Left lung (tissue), 10 donors: ENCODE results near the gene EEF1A1. TPM values are rescaled to one million over a fixed set of nuclear protein-coding genes. Genes with fewer than 3 reads are reported as not detected.

Source experiments
- ATAC-seq: fragments of 200-7000 bp; cut with Tn5 transposase; one replicate; pipeline ENCODE4 v1.9.1; 2020; ENCODE audit warnings: moderate library complexity
- DNase-seq, 4 donors: peaks; one replicate each; pipeline ENCODE4 v3.0.0-alpha.2; 2013 to 2020
- H3K27ac ChIP-seq, 2 donors: fragments of 200-600 bp; sonication (generic) in 1 of 2; one replicate each; pipeline versions ENCODE4 v1.5.0 to v1.8.0; 2020 to 2021
- H3K27me3 ChIP-seq, 2 donors: fragments of 200-600 bp; sonication (generic) in 1 of 2; one replicate each; pipeline versions ENCODE4 v1.5.0 to v1.8.0; 2020 to 2021
- H3K36me3 ChIP-seq, 2 donors: fragments of 200-600 bp; sonication (generic) in 1 of 2; one replicate each; pipeline versions ENCODE4 v1.5.0 to v1.8.0; 2020 to 2021
- H3K4me1 ChIP-seq, 2 donors: fragments of 200-600 bp; one replicate each; pipeline ENCODE4 v1.8.0; 2021
- H3K4me3 ChIP-seq, 2 donors: fragments of 200-600 bp; sonication (generic) in 1 of 2; one replicate each; pipeline versions ENCODE4 v1.5.0 to v1.8.0; 2020 to 2021; ENCODE audit warnings: mild to moderate bottlenecking in 1 of 2
- H3K9me3 ChIP-seq, 2 donors: fragments of 200-600 bp; sonication (generic) in 1 of 2; one replicate each; pipeline versions ENCODE4 v1.5.0 to v1.8.0; 2020 to 2021
- intact Hi-C, 2 donors: fragments of 100-400 bp; cut with DNase I; formaldehyde crosslinking; loops; one replicate each; pipeline versions ENCODE4 v1.11.2 to v1.14.2; 2022
- polyA plus RNA-seq, 6 donors: library from polyadenylated mRNA; unstranded; fragments of 120-200 nt; gene quantifications; one replicate each; pipeline ENCODE4 v1.2.1, GENCODE V29; 2013; ENCODE audit not compliant: insufficient read length in 6 of 6
- total RNA-seq, 2 donors: library from RNA; stranded (reverse); fragmentation: NEBNext Ultra II Directional; extraction: Animal tissue kit (Norgen Biotek cat#: 25700); gene quantifications; one replicate each; pipeline ENCODE4 v1.2.1, GENCODE V29; 2021
- TF ChIP-seq, protein P1 (sequence below), 2 donors: fragments of 200-600 bp; sonication (generic) in 1 of 2; IDR thresholded peaks; one replicate each; pipeline versions ENCODE4 v1.5.0 to v1.8.0; 2021; ENCODE audit warnings: antibody characterized with exemption in 2 of 2
- donor health status: DM: no; HTN: yes; CAD: no.
- donor health status: DM: no; HTN: no; CAD: no.

Gene EEF1A1
- total and polyA plus RNA-seq, 8 donors: 7,825 to 26,911 (median 23,814) TPM

DNA sequence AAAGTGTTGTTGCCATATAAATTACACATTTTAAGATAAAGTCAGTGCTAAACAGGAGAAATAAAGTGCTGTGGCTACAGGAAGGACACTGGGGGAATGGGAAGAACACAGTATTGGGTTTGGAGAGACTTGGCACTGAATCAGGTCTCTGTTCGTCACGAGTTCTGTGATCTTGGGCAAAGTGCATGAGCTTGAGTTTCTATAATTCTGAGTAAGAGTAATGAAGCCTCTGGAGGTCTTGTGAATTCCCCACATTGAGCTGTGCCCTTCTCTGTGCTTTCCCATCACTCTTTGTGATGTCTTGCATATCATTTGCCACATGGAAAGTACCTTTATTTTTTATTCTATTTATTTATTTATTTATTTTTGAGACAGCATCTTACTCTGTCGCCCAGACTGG lies 16.8 kb upstream of the EEF1A1 start:
- H3K4me3 ChIP-seq: no peak overlapping the region
- H3K9me3 ChIP-seq: no peaks in the 10 kb centered on the region
- no peaks in the 10 kb centered on the region for H3K36me3 ChIP-seq
- H3K4me1 ChIP-seq: peaks cover 0 to 2% of the 10 kb centered on the region in 2 donors
- ATAC-seq (no peak), DNase-seq (no peak)
- TF ChIP-seq, protein P1, sequence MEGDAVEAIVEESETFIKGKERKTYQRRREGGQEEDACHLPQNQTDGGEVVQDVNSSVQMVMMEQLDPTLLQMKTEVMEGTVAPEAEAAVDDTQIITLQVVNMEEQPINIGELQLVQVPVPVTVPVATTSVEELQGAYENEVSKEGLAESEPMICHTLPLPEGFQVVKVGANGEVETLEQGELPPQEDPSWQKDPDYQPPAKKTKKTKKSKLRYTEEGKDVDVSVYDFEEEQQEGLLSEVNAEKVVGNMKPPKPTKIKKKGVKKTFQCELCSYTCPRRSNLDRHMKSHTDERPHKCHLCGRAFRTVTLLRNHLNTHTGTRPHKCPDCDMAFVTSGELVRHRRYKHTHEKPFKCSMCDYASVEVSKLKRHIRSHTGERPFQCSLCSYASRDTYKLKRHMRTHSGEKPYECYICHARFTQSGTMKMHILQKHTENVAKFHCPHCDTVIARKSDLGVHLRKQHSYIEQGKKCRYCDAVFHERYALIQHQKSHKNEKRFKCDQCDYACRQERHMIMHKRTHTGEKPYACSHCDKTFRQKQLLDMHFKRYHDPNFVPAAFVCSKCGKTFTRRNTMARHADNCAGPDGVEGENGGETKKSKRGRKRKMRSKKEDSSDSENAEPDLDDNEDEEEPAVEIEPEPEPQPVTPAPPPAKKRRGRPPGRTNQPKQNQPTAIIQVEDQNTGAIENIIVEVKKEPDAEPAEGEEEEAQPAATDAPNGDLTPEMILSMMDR (IDR thresholded peaks at IDR 0.05): no peak
- intact Hi-C loops: no loop called here
- no peak overlapping the region for H3K27ac ChIP-seq
- H3K27me3 ChIP-seq: no peaks in the 10 kb centered on the region

GRCh38 chr6:73534628-73535027 lies 13.8 kb upstream of the EEF1A1 start:
- peaks cover 0 to 2% of the 10 kb centered on the region in 2 donors for H3K4me1 ChIP-seq
- no peak for DNase-seq
- H3K27ac ChIP-seq: no peak overlapping the region
- no peaks in the 10 kb centered on the region for H3K9me3 ChIP-seq
- TF ChIP-seq, protein P1 (IDR thresholded peaks at IDR 0.05): no peak
- no peaks in the 10 kb centered on the region for H3K27me3 ChIP-seq
- ATAC-seq: no peak
- H3K36me3 ChIP-seq: no peaks in the 10 kb centered on the region
- H3K4me3 ChIP-seq: no peak overlapping the region
- intact Hi-C loops: no loop called here

DNA sequence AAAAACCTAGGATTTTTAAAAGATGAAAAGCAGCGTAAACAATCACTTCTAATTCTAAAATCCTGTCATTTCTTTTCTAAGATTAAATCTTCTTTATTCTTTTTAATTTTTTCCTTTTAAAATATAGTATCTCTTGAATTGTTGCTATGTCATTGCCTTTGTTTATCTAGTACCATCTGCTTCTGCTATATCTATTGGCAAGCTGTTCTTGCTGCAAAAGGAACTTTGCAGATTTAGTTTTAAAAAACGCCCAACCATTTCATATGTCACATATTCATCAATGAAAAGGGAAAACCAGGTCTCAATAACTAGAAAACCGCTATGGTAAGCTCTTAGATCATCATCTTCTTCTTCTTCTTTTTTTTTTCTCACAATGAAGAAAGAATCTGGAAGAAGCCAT lies 11.5 kb upstream of the EEF1A1 start:
- no peak overlapping the region for H3K27ac ChIP-seq
- no peaks in the 10 kb centered on the region for H3K27me3 ChIP-seq
- no peaks in the 10 kb centered on the region for H3K9me3 ChIP-seq
- no peak for DNase-seq
- TF ChIP-seq, protein P1 (IDR thresholded peaks at IDR 0.05): no peak
- no peak for ATAC-seq
- no peak overlapping the region for H3K4me3 ChIP-seq
- no peaks in the 10 kb centered on the region for H3K36me3 ChIP-seq
- H3K4me1 ChIP-seq: peaks cover 0 to 2% of the 10 kb centered on the region in 2 donors
- intact Hi-C loops: no loop called here

- no peaks in the 10 kb centered on the region for H3K27me3 ChIP-seq
- TF ChIP-seq, protein P1 (IDR thresholded peaks at IDR 0.05): no peak
These were observed 8.1 kb upstream of the EEF1A1 start for GRCh38 chr6:73528897-73529296.

DNA sequence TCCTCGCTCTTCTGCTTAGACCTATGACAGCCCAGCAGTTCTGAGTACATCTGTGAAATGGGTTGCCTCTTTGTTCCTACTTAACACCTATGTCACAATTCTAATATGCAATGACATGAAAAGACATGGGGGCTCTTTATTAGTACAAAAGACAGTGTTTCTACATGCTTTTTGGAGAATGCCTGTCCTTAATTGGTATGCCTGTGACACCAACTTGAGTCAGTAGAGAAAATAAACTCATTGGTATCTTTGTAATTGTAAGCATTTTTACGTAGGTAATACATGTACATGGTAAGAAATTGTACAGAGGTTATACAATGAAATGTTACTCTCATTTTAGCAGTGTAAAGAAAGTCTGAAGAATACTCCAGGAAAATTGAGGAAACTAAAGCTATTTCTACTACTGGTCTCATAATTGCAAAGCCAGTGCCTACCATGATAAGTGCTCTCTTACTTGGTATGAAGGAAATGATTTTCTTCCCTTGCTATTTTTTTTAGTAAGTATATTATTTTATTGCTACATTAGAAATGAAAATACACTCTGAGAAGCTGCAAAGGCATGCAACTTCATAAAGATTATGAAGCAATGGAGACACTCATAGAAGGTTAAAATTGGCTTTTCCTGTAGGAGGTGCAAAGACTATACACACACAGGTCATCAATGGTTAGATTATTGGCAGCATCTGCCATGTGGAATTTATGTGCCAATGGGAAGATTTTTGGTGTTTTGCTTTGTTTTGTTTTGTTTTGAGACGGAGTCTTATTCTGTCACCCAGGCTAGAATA lies 4.9 kb upstream of the EEF1A1 start:
- intact Hi-C loops: loop anchor here in 1 of 2 donors (10.0 kb wide), 1 partner anchor 59 kb away; no protein-coding TSS in a partner anchor
- DNase-seq (no peak), ATAC-seq (no peak)
- Histone ChIP-seq H3K4me1 (peaks cover 4 to 17% of the 10 kb centered on the region in 2 donors), H3K36me3 (no peaks in the 10 kb centered on the region), H3K4me3 (no peak overlapping the region), H3K27ac (no peak overlapping the region), H3K9me3 (no peaks in the 10 kb centered on the region), H3K27me3 (no peaks in the 10 kb centered on the region)
- TF ChIP-seq, protein P1 (IDR thresholded peaks at IDR 0.05): no peak

More at GRCh38 chr6:73528897-73529296, 8.1 kb upstream of the EEF1A1 start:
- Histone ChIP-seq H3K27ac (no peak overlapping the region), H3K36me3 (no peaks in the 10 kb centered on the region), H3K4me1 (no peaks in the 10 kb centered on the region), H3K4me3 (no peak overlapping the region), H3K9me3 (no peaks in the 10 kb centered on the region)
- ATAC-seq (no peak), DNase-seq (no peak)
- intact Hi-C loops: loop anchor here in 1 of 2 donors (10.0 kb wide), 1 partner anchor 56 kb away; no protein-coding TSS in a partner anchor
